GM23338 (cell line): ENCODE data around the gene ADA. TPM values are rescaled to one million over a fixed set of nuclear protein-coding genes. Genes with fewer than 3 reads are reported as not detected.

Experiments
- ATAC-seq: fragments of 200-7000 bp; cut with Tn5 transposase; 3 replicates; pipeline ENCODE4 v1.9.1; 2020
- DNase-seq: peaks from one replicate; pipeline ENCODE4 v3.0.0-alpha.2; 2015; ENCODE audit warnings: low spot score
- H2AFZ ChIP-seq: fragments of 200-600 bp; sonication (generic); 2 replicates; pipeline ENCODE4 v1.8.0; 2016; ENCODE audit warnings: antibody characterized with exemption, mild to moderate bottlenecking, moderate library complexity
- H3F3A ChIP-seq: fragments of 200-600 bp; sonication (generic); replicated peaks from 2 replicates; pipeline ENCODE4 v1.8.0; 2017; ENCODE audit warnings: antibody characterized with exemption, mixed run types, low read depth
- H3K27ac ChIP-seq: fragments of 200-600 bp; sonication (generic); 2 replicates; pipeline ENCODE4 v1.6.1; 2016; ENCODE audit warnings: low read depth
- H3K27me3 ChIP-seq: fragments of 200-600 bp; sonication (generic); 2 replicates; pipeline ENCODE4 v1.8.0; 2016; ENCODE audit warnings: mild to moderate bottlenecking, mixed run types, moderate library complexity; ENCODE audit not compliant: insufficient read depth
- H3K36me3 ChIP-seq: fragments of 200-600 bp; sonication (generic); 2 replicates; pipeline ENCODE4 v1.8.0; 2016; ENCODE audit warnings: mild to moderate bottlenecking; ENCODE audit not compliant: insufficient read depth
- H3K4me1 ChIP-seq: fragments of 200-600 bp; sonication (generic); 2 replicates; pipeline ENCODE4 v1.8.0; 2016; ENCODE audit warnings: mild to moderate bottlenecking, moderate library complexity; ENCODE audit not compliant: insufficient read depth
- H3K4me2 ChIP-seq: fragments of 200-600 bp; sonication (generic); 2 replicates; pipeline ENCODE4 v1.7.1; 2017; ENCODE audit warnings: mixed run types
- H3K4me3 ChIP-seq: fragments of 200-600 bp; sonication (generic); 2 replicates; pipeline ENCODE4 v1.6.1; 2016; ENCODE audit warnings: mixed run types
- H3K79me2 ChIP-seq: fragments of 200-600 bp; sonication (generic); replicated peaks from 2 replicates; pipeline ENCODE4 v1.8.0; 2017; ENCODE audit warnings: mild to moderate bottlenecking; ENCODE audit not compliant: insufficient read depth
- H3K9me2 ChIP-seq: fragments of 200-600 bp; sonication (generic); 2 replicates; pipeline ENCODE4 v1.8.0; 2017; ENCODE audit not compliant: insufficient read depth
- H4K20me1 ChIP-seq: fragments of 200-600 bp; sonication (generic); replicated peaks from 2 replicates; pipeline ENCODE4 v1.8.0; 2017; ENCODE audit warnings: mild to moderate bottlenecking; ENCODE audit not compliant: insufficient read depth
- H3K27ac Mint-ChIP-seq: 2 replicates; pipeline ENCODE4 v1.8.0; 2020; ENCODE audit warnings: inconsistent platforms, mild to moderate bottlenecking, moderate library complexity, mixed read lengths
- H3K27me3 Mint-ChIP-seq: 3 replicates; pipeline ENCODE4 v1.8.0; 2022; ENCODE audit warnings: low read depth, mild to moderate bottlenecking, moderate library complexity, mixed read lengths, inconsistent platforms; ENCODE audit not compliant: insufficient read depth, poor library complexity
- H3K36me3 Mint-ChIP-seq: 3 replicates; pipeline ENCODE4 v1.8.0; 2021; ENCODE audit warnings: low read depth, mild to moderate bottlenecking, inconsistent platforms, moderate library complexity, mixed read lengths
- H3K4me1 Mint-ChIP-seq: 3 replicates; pipeline ENCODE4 v1.8.0; 2020; ENCODE audit warnings: mild to moderate bottlenecking, inconsistent platforms, mixed read lengths
- H3K4me3 Mint-ChIP-seq: 3 replicates; pipeline ENCODE4 v1.8.0; 2021; ENCODE audit warnings: moderate library complexity, mild to moderate bottlenecking, inconsistent platforms, mixed read lengths
- H3K9me3 Mint-ChIP-seq: 3 replicates; pipeline ENCODE4 v1.8.0; 2020; ENCODE audit warnings: moderate library complexity, mild to moderate bottlenecking, inconsistent platforms, mixed read lengths
- CREB1 ChIP-seq: fragments of 250-450 bp; sonication (Bioruptor Pico); IDR thresholded peaks from 2 replicates; pipeline ENCODE4 v1.5.0; 2020; ENCODE audit warnings: low read depth, mild to moderate bottlenecking, moderate library complexity
- CTCF ChIP-seq, 2 experiments: fragments of 200-600 bp in 1 of 2; sonication (generic) in 1 of 2; conservative IDR thresholded peaks; 2 replicates each; pipeline versions ENCODE4 v1.5.1 to v1.6.1; 2016 to 2017; ENCODE audit warnings: antibody characterized with exemption in 2 of 2, low read depth in 2 of 2, mild to moderate bottlenecking in 2 of 2, moderate library complexity in 1 of 2
- NANOG ChIP-seq: IDR thresholded peaks from 2 replicates; pipeline ENCODE4 v1.6.1; 2016; ENCODE audit warnings: antibody characterized with exemption, borderline replicate concordance
- STAT1 ChIP-seq: IDR thresholded peaks from one replicate; pipeline ENCODE4 v1.6.1; 2016; ENCODE audit warnings: antibody characterized with exemption; ENCODE audit not compliant: unreplicated experiment
- polyA plus RNA-seq: library from polyadenylated mRNA; unstranded; fragments of >200 nt; fragmentation: Nextera tagmentation; extraction: Ambion mirVana; gene quantifications from 2 replicates; pipeline ENCODE4 v1.2.1, GENCODE V29; 2016
- total RNA-seq: library from RNA; depleted of rRNA; stranded (reverse); fragments of >200 nt; shearing (Covaris generic); gene quantifications from 2 replicates; pipeline ENCODE4 v1.2.3, GENCODE V29; 2014
- TF ChIP-seq, protein P1 (sequence below): IDR thresholded peaks from one replicate; pipeline ENCODE4 v1.6.1; 2018; ENCODE audit warnings: antibody characterized with exemption; ENCODE audit not compliant: unreplicated experiment

The ADA gene
- total and polyA plus RNA-seq, 2 experiments from 2014 or later = 15.8 to 16.2 TPM

GRCh38 chr20:44603327-44603726 is 48.2 kb downstream of the ADA start:
- Histone ChIP-seq H3K4me3 (no peak overlapping the region), H3K4me1 (no peaks in the 10 kb centered on the region), H3K79me2 (no peaks in the 10 kb centered on the region), H2AFZ (no peak overlapping the region), H3K36me3 (no peaks in the 10 kb centered on the region), H3K9me2 (no peaks in the 10 kb centered on the region), H4K20me1 (no peaks in the 10 kb centered on the region; the same call in 1 of the 2 replicates), H3K27me3 (no peaks in the 10 kb centered on the region), H3K4me2 (no peak overlapping the region), H3F3A (no peaks in the 10 kb centered on the region), H3K27ac (no peak overlapping the region)
- H3K4me1 Mint-ChIP-seq = peaks cover 10% of the 10 kb centered on the region
- peak; percentile 83 for ATAC-seq
- H3K4me3 Mint-ChIP-seq = no peak overlapping the region
- no peaks in the 10 kb centered on the region for H3K36me3 Mint-ChIP-seq
- TF ChIP-seq CTCF (conservative IDR thresholded peaks at IDR 0.05; ENCODE audit: low read depth in 2 of 2) (peak; percentile 41 to 51), CREB1 (CRISPR knock-in tag) (no peak)
- DNase-seq = peak; percentile 60
- H3K9me3 Mint-ChIP-seq = no peaks in the 10 kb centered on the region
- H3K27ac Mint-ChIP-seq = no peak overlapping the region
- peaks cover 9% of the 10 kb centered on the region for H3K27me3 Mint-ChIP-seq

DNA sequence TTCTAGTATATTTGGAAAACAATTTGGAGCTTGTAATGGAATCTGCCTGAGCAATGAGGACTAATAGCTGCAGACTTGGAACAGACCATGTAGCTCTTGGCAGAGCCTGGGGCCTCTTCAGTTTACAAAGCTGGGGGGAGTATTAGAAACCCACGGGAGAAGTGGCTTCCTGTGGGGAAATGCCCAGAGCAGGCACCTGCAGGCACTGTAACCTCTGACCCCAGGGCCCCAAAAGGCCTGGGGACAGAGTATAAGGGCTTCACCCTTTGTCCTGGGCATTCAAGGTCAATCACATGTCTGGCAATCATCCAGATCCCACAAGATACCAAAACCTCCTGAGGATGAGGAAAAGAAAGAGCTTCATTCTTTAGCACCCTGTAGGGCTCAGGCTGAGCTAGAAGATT is 49.7 kb downstream of the ADA start:
- H4K20me1 ChIP-seq = no peaks in the 10 kb centered on the region
- H3K9me2 ChIP-seq = no peaks in the 10 kb centered on the region
- peaks cover 15% of the 10 kb centered on the region; the same call in 1 of the 2 replicates for H3K4me1 ChIP-seq
- no peaks in the 10 kb centered on the region for H3K27me3 ChIP-seq
- Mint-ChIP-seq H3K27me3 (peaks cover 11% of the 10 kb centered on the region), H3K9me3 (no peaks in the 10 kb centered on the region), H3K4me1 (peaks cover 25% of the 10 kb centered on the region), H3K4me3 (no peak overlapping the region), H3K36me3 (no peaks in the 10 kb centered on the region), H3K27ac (no peak overlapping the region)
- no peaks in the 10 kb centered on the region for H3K79me2 ChIP-seq
- H3K27ac ChIP-seq = no peak overlapping the region
- no peaks in the 10 kb centered on the region for H3K36me3 ChIP-seq
- H2AFZ ChIP-seq = no peak overlapping the region
- ATAC-seq (no peak), DNase-seq (no peak)
- no peak overlapping the region for H3K4me2 ChIP-seq
- TF ChIP-seq CREB1 (CRISPR knock-in tag) = no peak
- no peaks in the 10 kb centered on the region for H3F3A ChIP-seq
- H3K4me3 ChIP-seq = no peak overlapping the region

- ATAC-seq = no peak
- H3K4me1 Mint-ChIP-seq = peaks cover 31% of the 10 kb centered on the region
- Histone ChIP-seq H3F3A (no peaks in the 10 kb centered on the region), H4K20me1 (no peaks in the 10 kb centered on the region), H3K9me2 (no peaks in the 10 kb centered on the region), H3K36me3 (no peaks in the 10 kb centered on the region), H3K27me3 (no peaks in the 10 kb centered on the region), H3K27ac (no peak overlapping the region), H3K4me2 (no peak overlapping the region), H3K4me1 (peaks cover 18% of the 10 kb centered on the region; the same call in 1 of the 2 replicates), H3K79me2 (no peaks in the 10 kb centered on the region), H2AFZ (no peak overlapping the region), H3K4me3 (no peak overlapping the region)
- no peaks in the 10 kb centered on the region for H3K9me3 Mint-ChIP-seq
- no peak overlapping the region for H3K4me3 Mint-ChIP-seq
- no peaks in the 10 kb centered on the region for H3K36me3 Mint-ChIP-seq
- no peak for DNase-seq
- peaks cover 12% of the 10 kb centered on the region for H3K27me3 Mint-ChIP-seq
- H3K27ac Mint-ChIP-seq = no peak overlapping the region
- TF ChIP-seq CREB1 (CRISPR knock-in tag) (no peak), STAT1 (no peak), NANOG (no peak)
- TF ChIP-seq, protein P1, sequence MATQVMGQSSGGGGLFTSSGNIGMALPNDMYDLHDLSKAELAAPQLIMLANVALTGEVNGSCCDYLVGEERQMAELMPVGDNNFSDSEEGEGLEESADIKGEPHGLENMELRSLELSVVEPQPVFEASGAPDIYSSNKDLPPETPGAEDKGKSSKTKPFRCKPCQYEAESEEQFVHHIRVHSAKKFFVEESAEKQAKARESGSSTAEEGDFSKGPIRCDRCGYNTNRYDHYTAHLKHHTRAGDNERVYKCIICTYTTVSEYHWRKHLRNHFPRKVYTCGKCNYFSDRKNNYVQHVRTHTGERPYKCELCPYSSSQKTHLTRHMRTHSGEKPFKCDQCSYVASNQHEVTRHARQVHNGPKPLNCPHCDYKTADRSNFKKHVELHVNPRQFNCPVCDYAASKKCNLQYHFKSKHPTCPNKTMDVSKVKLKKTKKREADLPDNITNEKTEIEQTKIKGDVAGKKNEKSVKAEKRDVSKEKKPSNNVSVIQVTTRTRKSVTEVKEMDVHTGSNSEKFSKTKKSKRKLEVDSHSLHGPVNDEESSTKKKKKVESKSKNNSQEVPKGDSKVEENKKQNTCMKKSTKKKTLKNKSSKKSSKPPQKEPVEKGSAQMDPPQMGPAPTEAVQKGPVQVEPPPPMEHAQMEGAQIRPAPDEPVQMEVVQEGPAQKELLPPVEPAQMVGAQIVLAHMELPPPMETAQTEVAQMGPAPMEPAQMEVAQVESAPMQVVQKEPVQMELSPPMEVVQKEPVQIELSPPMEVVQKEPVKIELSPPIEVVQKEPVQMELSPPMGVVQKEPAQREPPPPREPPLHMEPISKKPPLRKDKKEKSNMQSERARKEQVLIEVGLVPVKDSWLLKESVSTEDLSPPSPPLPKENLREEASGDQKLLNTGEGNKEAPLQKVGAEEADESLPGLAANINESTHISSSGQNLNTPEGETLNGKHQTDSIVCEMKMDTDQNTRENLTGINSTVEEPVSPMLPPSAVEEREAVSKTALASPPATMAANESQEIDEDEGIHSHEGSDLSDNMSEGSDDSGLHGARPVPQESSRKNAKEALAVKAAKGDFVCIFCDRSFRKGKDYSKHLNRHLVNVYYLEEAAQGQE = no peak
Observed at GRCh38 chr20:44601236-44601671, 50.2 kb downstream of the ADA start.
